Hematopoietic multipotent progenitor cell treated with erythropoietin and hydrocortisone succinate and interleukin-3 and kit ligand, for 17 days (in vitro differentiated cells): ENCODE measurements around the gene CENPP.

Source experiments
- DNase-seq: peaks from one replicate; pipeline ENCODE4 v3.0.0-alpha.2; 2015; ENCODE audit warnings: low spot score

The CENPP gene

DNA sequence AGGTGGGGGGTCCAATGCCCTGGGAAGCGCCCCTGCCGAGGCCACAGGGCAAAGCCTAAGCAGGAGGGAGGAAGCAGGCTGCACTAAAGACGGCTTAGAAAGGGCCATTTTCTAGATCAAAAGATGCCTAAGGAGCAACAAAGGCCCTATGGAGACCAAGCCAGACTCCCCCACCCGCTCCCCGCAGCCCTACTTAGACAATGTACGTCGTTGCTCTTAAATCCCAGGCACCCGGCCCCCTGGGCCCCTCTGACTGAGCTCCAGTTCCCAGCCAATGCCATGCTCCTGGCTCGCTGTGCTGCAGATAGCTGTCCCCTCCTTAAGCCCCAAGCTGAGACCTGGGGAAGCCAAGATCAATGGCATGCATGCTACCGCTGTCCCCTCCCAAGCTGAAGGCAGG lies 333.8 kb downstream of the CENPP start:
- no peak for DNase-seq

- no peak for DNase-seq
Observed at GRCh38 chr9:92660266-92660665, 334.5 kb downstream of the CENPP start.

GRCh38 chr9:92661127-92661526 lies 335.4 kb downstream of the CENPP start:
- DNase-seq = no peak

- no peak for DNase-seq
Observed at GRCh38 chr9:92661743-92662142, 336.0 kb downstream of the CENPP start.

DNA sequence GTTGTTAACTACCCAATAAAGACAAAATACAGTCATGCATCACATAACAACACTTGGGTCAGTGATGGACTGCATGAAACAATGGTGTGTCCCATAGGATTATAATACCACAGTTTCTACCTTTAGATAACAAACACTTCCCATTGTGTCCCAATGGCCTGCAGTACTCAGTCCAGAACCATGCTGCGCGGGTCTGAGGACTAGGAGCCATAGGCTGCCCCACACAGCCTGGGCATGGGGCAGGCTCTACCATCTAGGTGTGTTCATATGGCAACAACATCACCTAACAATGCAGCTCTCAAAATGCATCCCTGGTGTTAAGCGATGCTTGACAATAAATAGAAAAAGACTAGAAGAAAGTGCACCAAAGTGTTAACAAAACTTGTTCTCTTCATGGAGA lies 337.4 kb downstream of the CENPP start:
- no peak for DNase-seq

DNA sequence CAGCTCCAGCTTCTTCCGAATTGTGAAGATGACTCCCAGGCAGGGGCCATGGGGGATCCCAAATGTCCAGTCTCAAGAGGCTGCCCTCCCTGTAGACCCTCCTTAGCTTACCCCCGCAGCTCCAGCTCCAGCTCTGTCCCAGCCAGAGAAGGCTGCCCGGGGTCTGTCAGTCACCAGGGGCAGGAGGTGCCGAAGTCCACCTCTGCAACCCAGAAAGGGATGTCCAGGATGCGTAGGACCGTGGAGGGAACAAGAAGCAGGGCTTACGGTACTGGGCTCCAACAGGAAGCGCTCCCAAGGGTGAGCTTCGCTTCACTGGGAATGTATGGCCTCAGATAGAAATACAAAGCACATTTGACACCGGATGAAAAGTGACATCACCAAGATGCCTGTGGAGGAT lies 338.2 kb downstream of the CENPP start:
- DNase-seq = no peak

- DNase-seq = no peak
Observed at GRCh38 chr9:92664394-92665152, 338.8 kb downstream of the CENPP start.

- DNase-seq = no peak
Observed at GRCh38 chr9:92665836-92666235, 340.1 kb downstream of the CENPP start.

- DNase-seq = no peak
Observed at GRCh38 chr9:92666236-92666635, 340.5 kb downstream of the CENPP start.

DNA sequence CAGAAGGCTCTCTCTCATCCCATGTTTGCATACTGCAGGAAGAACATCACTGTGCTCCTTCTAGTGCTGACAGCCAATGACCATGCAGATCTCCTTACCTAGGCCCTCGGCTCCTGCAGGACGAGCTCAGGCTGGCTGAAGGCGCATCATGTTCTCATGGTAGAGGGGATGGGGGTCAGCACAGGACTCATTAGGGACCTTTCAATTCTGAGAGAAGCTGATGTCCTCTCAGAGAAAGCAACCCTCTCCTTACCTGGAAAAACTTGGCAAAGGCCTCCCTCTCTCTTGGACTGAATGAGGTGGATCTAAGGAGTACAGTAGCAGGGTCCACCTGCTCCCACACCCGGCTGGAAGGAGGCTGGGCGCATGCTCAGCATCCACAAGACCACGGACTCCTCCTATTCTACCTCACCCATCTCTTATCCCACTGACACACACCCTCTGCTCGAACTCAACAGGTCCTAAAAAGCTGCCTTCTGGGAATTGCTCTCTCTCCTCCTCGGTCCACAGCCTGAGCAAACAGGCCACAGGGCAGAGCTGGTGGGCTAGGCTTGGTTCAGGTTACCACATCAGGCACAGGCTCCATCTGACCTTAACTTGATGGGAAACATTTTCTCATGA lies 341.3 kb downstream of the CENPP start:
- DNase-seq = no peak

DNA sequence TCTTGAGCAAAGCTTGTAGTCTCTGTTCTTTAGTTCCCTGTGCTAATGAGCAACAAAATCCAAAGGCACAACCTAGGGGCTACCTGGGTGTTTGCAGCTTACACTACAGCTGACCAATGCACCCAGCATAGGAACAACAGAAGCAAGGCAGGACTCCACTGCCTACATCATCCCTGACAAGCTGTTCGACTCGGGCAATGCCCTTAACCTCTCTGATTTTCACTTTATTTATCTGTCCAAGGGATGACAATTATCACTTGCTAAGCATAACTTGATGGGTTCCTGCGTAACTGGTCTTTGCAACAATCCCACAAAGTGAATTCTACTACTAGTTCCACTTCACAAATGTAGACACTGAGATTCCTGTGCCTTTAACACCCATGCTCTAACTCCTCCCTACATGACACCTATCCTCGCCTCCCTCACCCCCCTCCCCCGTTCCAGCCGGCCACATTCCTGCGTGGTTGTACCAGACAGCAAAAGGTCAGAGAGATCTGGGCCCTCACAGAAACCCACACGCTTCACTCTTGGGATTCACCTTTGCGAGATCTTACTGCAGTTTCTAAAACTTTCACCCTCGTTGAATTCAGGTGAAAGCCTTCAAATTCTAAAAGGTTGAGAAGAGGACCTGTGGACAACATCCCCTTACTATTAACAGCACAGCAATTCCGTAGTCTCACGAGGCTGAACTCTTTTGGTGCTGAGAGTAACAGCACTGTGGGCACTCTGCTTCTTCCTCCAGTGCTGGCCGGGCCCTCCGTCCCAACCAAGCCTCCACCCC lies 343.2 kb downstream of the CENPP start:
- DNase-seq = no peak

DNA sequence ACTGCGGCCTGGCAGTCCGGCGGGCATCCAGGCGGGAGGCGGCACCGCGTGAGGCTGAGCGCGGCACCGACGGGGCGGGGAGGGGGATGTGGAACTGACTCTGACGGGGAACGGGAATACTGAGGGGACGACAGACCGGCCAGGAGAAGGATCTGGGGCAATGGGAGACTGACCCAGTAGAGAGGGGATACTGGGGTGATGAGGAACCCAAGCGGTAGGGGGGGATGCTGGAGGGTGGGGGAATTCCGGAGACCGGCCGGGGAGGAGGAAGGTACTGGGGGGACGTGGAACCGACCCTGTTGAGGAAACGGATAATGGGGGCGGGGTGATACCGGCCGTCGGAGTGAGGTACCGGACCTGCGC lies 343.8 kb downstream of the CENPP start:
- DNase-seq = no peak
